Mesenchymal stem cell (in vitro differentiated cells and primary cell): Measurements from ENCODE around the gene GPR84.

ENCODE experiments used
- DNase-seq: peaks from one replicate; pipeline ENCODE4 v3.0.0-alpha.2; 2013
- H2AFZ ChIP-seq: one replicate; pipeline ENCODE4 v1.6.1; 2013; ENCODE audit warnings: low read depth, mild to moderate bottlenecking, control low read depth, inconsistent platforms, low read length, moderate library complexity
- H2AK5ac ChIP-seq: 2 replicates; pipeline ENCODE4 v1.6.1; 2013; ENCODE audit warnings: low read length, moderate library complexity, mild to moderate bottlenecking, inconsistent platforms; ENCODE audit not compliant: severe bottlenecking
- H2BK120ac ChIP-seq: one replicate; pipeline ENCODE4 v1.6.1; 2013; ENCODE audit warnings: low read depth, mild to moderate bottlenecking, inconsistent platforms, low read length, moderate library complexity
- H2BK12ac ChIP-seq, 2 experiments: one replicate each; pipeline ENCODE4 v1.6.1; 2013; ENCODE audit warnings: inconsistent platforms in 2 of 2, low read length in 2 of 2, mild to moderate bottlenecking in 2 of 2, moderate library complexity in 2 of 2, control low read depth in 1 of 2
- H2BK15ac ChIP-seq: one replicate; pipeline ENCODE4 v1.6.1; 2013; ENCODE audit warnings: mild to moderate bottlenecking, low read depth, inconsistent platforms; ENCODE audit not compliant: poor library complexity, severe bottlenecking
- H2BK5ac ChIP-seq: 2 replicates; pipeline ENCODE4 v1.6.1; 2013; ENCODE audit warnings: low read depth, mild to moderate bottlenecking, low read length, control low read depth, inconsistent platforms; ENCODE audit not compliant: poor library complexity, severe bottlenecking
- H3K14ac ChIP-seq, 2 experiments: one replicate each; pipeline ENCODE4 v1.6.1; 2013; ENCODE audit warnings: inconsistent platforms in 2 of 2, low read length in 2 of 2, control low read depth in 1 of 2, mild to moderate bottlenecking in 1 of 2, moderate library complexity in 1 of 2
- H3K18ac ChIP-seq, 2 experiments: one replicate each; pipeline ENCODE4 v1.6.1; 2013; ENCODE audit warnings: inconsistent platforms in 2 of 2, low read length in 2 of 2, control low read depth in 1 of 2, low read depth in 1 of 2, mild to moderate bottlenecking in 1 of 2
- H3K23ac ChIP-seq, 2 experiments: one replicate each; pipeline ENCODE4 v1.6.1; 2013; ENCODE audit warnings: inconsistent platforms in 2 of 2, low read length in 2 of 2, mild to moderate bottlenecking in 2 of 2, moderate library complexity in 2 of 2, control low read depth in 1 of 2
- H3K27ac ChIP-seq: 2 replicates; pipeline ENCODE4 v1.5.1; 2013; ENCODE audit warnings: mild to moderate bottlenecking, moderate library complexity, low read length, control low read depth, inconsistent platforms; ENCODE audit not compliant: poor library complexity, severe bottlenecking
- H3K27me3 ChIP-seq, 2 experiments: 2 replicates each; pipeline versions ENCODE4 v1.6.1 to v1.7.0; 2013; ENCODE audit warnings: low read length in 2 of 2, mild to moderate bottlenecking in 2 of 2, moderate library complexity in 2 of 2, control low read depth in 1 of 2, inconsistent platforms in 1 of 2; ENCODE audit not compliant: control insufficient read depth in 1 of 2, insufficient read depth in 1 of 2
- H3K36me3 ChIP-seq, 2 experiments: 2 replicates each; pipeline versions ENCODE4 v1.6.1 to v1.7.0; 2013; ENCODE audit warnings: low read length in 2 of 2, control low read depth in 1 of 2, inconsistent platforms in 1 of 2, low read depth in 1 of 2, mild to moderate bottlenecking in 1 of 2; ENCODE audit not compliant: insufficient read depth in 2 of 2, control insufficient read depth in 1 of 2
- H3K4ac ChIP-seq, 2 experiments: one replicate each; pipeline ENCODE4 v1.6.1; 2013; ENCODE audit warnings: inconsistent platforms in 2 of 2, low read length in 2 of 2, mild to moderate bottlenecking in 2 of 2, moderate library complexity in 2 of 2, control low read depth in 1 of 2, low read depth in 1 of 2
- H3K4me1 ChIP-seq: 2 replicates; pipeline ENCODE4 v1.6.1; 2013; ENCODE audit warnings: low read depth, low read length, control low read depth; ENCODE audit not compliant: control insufficient read depth, insufficient read depth
- H3K4me2 ChIP-seq: 2 replicates; pipeline ENCODE4 v1.6.1; 2013; ENCODE audit warnings: low read length, mild to moderate bottlenecking, inconsistent platforms; ENCODE audit not compliant: poor library complexity, severe bottlenecking
- H3K4me3 ChIP-seq, 2 experiments: 2 replicates each; pipeline versions ENCODE4 v1.5.1 to v1.7.0; 2013; ENCODE audit warnings: low read length in 2 of 2, mild to moderate bottlenecking in 2 of 2, control low read depth in 1 of 2, low read depth in 1 of 2; ENCODE audit not compliant: insufficient read depth in 1 of 2
- H3K79me1 ChIP-seq: replicated peaks from 2 replicates; pipeline ENCODE4 v1.6.1; 2013; ENCODE audit warnings: mild to moderate bottlenecking, control low read depth, low read length, inconsistent platforms; ENCODE audit not compliant: poor library complexity, severe bottlenecking
- H3K9ac ChIP-seq: 2 replicates; pipeline ENCODE4 v1.7.0; 2013; ENCODE audit warnings: mild to moderate bottlenecking, low read length, moderate library complexity
- H3K9me3 ChIP-seq: 2 replicates; pipeline ENCODE4 v1.7.0; 2013; ENCODE audit warnings: mild to moderate bottlenecking, low read length; ENCODE audit not compliant: control insufficient read depth
- H4K8ac ChIP-seq: one replicate; pipeline ENCODE4 v1.6.1; 2013; ENCODE audit warnings: inconsistent platforms, mild to moderate bottlenecking, low read length, moderate library complexity
- H4K91ac ChIP-seq: one replicate; pipeline ENCODE4 v1.6.1; 2013; ENCODE audit warnings: mild to moderate bottlenecking, low read length, inconsistent platforms
- WGBS: methylation state at CpG from one replicate; pipeline ENCODE4 v1.1.7; 2013; ENCODE audit warnings: mixed read lengths; 5-methylcytosine and 5-hydroxymethylcytosine counted together

The GPR84 gene

DNA sequence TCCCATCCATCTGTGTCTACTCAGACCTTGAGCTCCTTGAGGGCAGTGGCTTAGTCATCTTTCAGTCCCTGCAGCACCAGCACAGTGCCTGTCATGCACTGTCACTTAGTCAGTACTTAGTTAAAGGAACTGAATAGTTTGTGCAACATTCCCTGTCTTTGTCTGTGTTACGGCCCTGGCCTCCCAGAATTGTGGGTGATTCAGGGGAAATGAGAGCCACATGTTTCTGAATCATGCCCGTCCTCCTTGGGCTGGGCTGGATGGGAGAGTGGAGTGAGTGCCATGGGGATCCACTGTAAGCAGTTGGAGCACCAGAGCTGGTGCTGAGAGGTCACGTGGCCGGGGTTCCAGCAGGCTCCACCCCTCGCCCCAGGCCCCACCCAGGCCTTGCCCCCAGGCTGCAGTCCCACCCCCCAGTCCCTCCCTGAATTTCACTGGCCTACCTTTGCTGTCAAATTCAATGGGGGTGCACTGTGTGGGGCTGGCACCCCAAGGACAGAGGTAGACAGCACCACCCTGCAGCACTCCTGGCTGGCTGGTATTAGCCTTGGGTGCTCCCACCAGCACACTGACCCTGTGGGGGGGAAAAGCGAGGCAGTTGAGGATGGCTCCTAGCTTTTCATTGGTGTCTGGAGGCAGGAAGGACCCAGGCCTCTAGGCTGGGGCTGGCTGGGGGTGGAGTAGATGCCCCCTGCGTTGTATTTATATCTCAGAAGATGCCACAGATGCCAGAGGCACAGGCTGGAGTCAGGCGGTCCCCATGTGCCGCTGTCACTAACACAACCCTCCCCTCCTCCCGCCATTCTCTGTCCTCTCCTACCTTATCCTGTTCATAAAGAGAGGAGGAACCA, 47.3 kb upstream of the GPR84 start:
- H3K4me3 ChIP-seq: peak overlapping the region in 1 of 2 experiments; percentile 17
- H3K9me3 ChIP-seq: no peaks in the 10 kb centered on the region
- no peak overlapping the region for H3K4me2 ChIP-seq
- WGBS: 37% methylated on average over 10 of the region's 10 CpGs
- DNase-seq: peak; percentile 97
- H2BK12ac ChIP-seq: peak overlapping the region in 1 of 2 experiments; percentile 12
- H3K14ac ChIP-seq: no peak overlapping the region
- peak overlapping the region; percentile 43 for H4K8ac ChIP-seq
- peak overlapping the region; percentile 75 for H3K9ac ChIP-seq
- no peak overlapping the region for H3K23ac ChIP-seq
- H3K36me3 ChIP-seq: peaks cover 35 to 47% of the 10 kb centered on the region in 2 experiments
- peak overlapping the region; percentile 33 for H3K27ac ChIP-seq
- peaks cover 33% of the 10 kb centered on the region for H3K79me1 ChIP-seq
- H2AK5ac ChIP-seq: no peak overlapping the region
- no peak overlapping the region for H2BK15ac ChIP-seq
- no peaks in the 10 kb centered on the region for H3K27me3 ChIP-seq
- H3K18ac ChIP-seq: peak overlapping the region; percentile 63 to 67
- H3K4me1 ChIP-seq: peaks cover 28% of the 10 kb centered on the region
- no peak overlapping the region for H2BK120ac ChIP-seq
- H2BK5ac ChIP-seq: no peak overlapping the region
- H2AFZ ChIP-seq: no peak overlapping the region
- H4K91ac ChIP-seq: peak overlapping the region; percentile 25
- H3K4ac ChIP-seq: peak overlapping the region in 1 of 2 experiments; percentile 3

DNA sequence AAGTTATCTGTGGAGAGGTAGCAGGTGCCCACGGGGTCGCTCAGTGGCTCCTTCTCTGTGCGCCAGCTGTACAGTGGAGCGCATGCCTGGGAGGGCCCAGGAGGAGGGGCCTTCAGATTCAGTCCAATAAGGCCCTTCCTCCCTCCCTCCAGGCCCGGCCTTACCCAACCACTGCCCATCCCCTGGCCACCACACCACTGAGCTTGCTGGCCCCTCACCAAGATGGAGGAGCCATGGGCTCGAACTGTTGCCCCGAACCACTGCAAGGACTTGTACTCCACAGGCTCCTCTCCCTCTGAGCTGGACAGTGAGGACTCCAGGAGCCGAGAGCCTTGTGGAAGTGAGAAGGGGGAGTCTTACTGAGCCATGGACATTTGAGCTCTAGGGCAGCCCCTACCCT, 45.0 kb upstream of the GPR84 start:
- Histone ChIP-seq H3K79me1 (peaks cover 43% of the 10 kb centered on the region), H2BK120ac (no peak overlapping the region), H3K4me2 (no peak overlapping the region), H3K27me3 (no peaks in the 10 kb centered on the region), H3K9ac (peak overlapping the region; percentile 17), H3K23ac (no peak overlapping the region), H4K8ac (peak overlapping the region; percentile 27), H3K18ac (no peak overlapping the region), H4K91ac (no peak overlapping the region), H3K14ac (no peak overlapping the region), H3K27ac (no peak overlapping the region), H2BK15ac (no peak overlapping the region), H3K9me3 (no peaks in the 10 kb centered on the region), H2AK5ac (no peak overlapping the region), H3K4ac (no peak overlapping the region), H2AFZ (no peak overlapping the region), H2BK12ac (no peak overlapping the region), H3K4me3 (no peak overlapping the region), H3K36me3 (peaks cover 54 to 69% of the 10 kb centered on the region in 2 experiments), H2BK5ac (no peak overlapping the region), H3K4me1 (peaks cover 22% of the 10 kb centered on the region)
- DNase-seq: no peak
- WGBS: 100% methylated on average over 8 of the region's 8 CpGs

DNA sequence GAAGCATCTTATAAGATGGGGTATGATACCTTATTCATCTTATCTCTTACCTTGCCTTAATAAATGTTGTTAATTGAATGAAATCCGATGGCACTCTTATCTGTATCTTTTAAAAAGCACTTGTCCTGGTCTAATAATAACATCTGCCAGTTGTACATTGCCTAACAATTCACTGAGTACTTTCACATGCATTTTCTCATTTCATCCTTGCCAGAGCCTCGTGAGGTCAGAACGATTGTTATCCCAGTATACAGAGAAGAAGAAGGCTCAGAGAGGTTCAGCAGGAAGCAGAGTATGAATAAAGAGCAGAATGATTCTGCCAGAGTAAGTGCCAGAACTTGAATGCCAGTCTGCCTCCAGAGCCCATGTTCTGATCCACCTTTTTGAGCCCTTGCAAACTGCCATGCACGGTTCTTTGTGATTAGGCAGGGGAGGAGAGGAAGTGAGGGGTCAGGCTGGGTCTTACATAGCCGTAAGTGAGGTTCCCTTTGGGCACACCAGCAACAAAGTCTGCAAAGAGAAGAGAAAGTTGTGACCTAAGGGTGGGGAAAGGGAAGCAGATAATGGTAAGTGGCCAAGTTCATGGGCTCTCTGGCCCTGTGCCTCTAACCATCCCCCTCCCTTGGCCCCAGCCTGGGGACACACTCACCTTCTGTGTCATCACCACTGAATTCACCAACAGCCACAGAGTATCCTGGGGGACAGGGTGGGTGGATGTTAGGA, 43.1 kb upstream of the GPR84 start:
- H3K4me3 ChIP-seq: no peak overlapping the region
- H3K23ac ChIP-seq: no peak overlapping the region
- 87% methylated on average over 5 of the region's 5 CpGs for WGBS
- no peak overlapping the region for H3K4ac ChIP-seq
- DNase-seq: no peak
- H3K9ac ChIP-seq: peak overlapping the region; percentile 40
- no peak overlapping the region for H3K18ac ChIP-seq
- H3K4me1 ChIP-seq: peaks cover 8% of the 10 kb centered on the region
- H3K79me1 ChIP-seq: peaks cover 39% of the 10 kb centered on the region
- H3K9me3 ChIP-seq: no peaks in the 10 kb centered on the region
- H3K27ac ChIP-seq: no peak overlapping the region
- H2BK120ac ChIP-seq: no peak overlapping the region
- H2BK15ac ChIP-seq: no peak overlapping the region
- no peaks in the 10 kb centered on the region for H3K27me3 ChIP-seq
- no peak overlapping the region for H2AK5ac ChIP-seq
- H2AFZ ChIP-seq: no peak overlapping the region
- no peak overlapping the region for H3K14ac ChIP-seq
- H2BK12ac ChIP-seq: no peak overlapping the region
- H2BK5ac ChIP-seq: no peak overlapping the region
- H4K8ac ChIP-seq: no peak overlapping the region
- no peak overlapping the region for H3K4me2 ChIP-seq
- no peak overlapping the region for H4K91ac ChIP-seq
- peaks cover 68 to 80% of the 10 kb centered on the region in 2 experiments for H3K36me3 ChIP-seq

DNA sequence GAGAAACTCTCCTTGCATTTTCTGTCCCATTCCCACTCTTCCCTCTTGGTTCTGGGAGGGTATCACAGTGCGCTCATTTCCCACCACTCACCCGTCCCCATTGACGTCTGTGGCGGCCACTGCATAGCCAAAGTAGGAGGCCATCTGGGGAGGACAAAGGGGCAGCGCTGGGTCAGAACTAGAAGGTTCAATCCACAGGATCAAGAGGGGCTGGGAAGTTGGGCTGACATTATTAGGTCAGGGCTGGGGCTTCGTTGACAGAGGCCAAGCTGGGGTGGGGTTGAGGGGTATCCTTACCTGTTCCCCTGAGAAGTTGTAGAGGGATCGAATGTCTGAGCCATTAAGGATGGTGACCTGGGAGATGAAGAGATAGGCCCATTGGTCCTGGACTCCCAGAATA, 41.3 kb upstream of the GPR84 start:
- no peaks in the 10 kb centered on the region for H3K27me3 ChIP-seq
- no peak overlapping the region for H3K4me2 ChIP-seq
- H3K4ac ChIP-seq: no peak overlapping the region
- H4K8ac ChIP-seq: peak overlapping the region; percentile 13
- peaks cover 41% of the 10 kb centered on the region for H3K79me1 ChIP-seq
- H3K4me3 ChIP-seq: no peak overlapping the region
- no peak overlapping the region for H2AK5ac ChIP-seq
- no peaks in the 10 kb centered on the region for H3K9me3 ChIP-seq
- no peak overlapping the region for H2BK120ac ChIP-seq
- no peak for DNase-seq
- no peak overlapping the region for H2BK12ac ChIP-seq
- no peak overlapping the region for H2BK15ac ChIP-seq
- whole genome bisulfite sequencing: 98% methylated on average over 6 of the region's 7 CpGs
- H3K14ac ChIP-seq: no peak overlapping the region
- H2BK5ac ChIP-seq: no peak overlapping the region
- H3K23ac ChIP-seq: no peak overlapping the region
- H2AFZ ChIP-seq: no peak overlapping the region
- no peak overlapping the region for H3K27ac ChIP-seq
- no peak overlapping the region for H3K18ac ChIP-seq
- no peaks in the 10 kb centered on the region for H3K4me1 ChIP-seq
- peaks cover 81 to 94% of the 10 kb centered on the region in 2 experiments for H3K36me3 ChIP-seq
- H4K91ac ChIP-seq: no peak overlapping the region
- H3K9ac ChIP-seq: peak overlapping the region; percentile 44
